BLaER1 (cell line): Measurements from ENCODE around the gene MED16.
A peak's percentile ranks its signal among the peaks of the same experiment; 100 is the strongest.
"Not testable (repeated sequence)": the region's sequence is repeated elsewhere in the genome, so short reads cannot be mapped to it uniquely, and the experiment has no call there.

Experiments used
- H3K27ac ChIP-seq: shearing (Covaris generic); formaldehyde crosslinking; 2 replicates; pipeline ENCODE4 v1.8.1; 2022
- H3K27me3 ChIP-seq: shearing (Covaris generic); formaldehyde crosslinking; 2 replicates; pipeline ENCODE4 v1.8.1; 2022
- H3K36me3 ChIP-seq: shearing (Covaris generic); formaldehyde crosslinking; 2 replicates; pipeline ENCODE4 v1.8.1; 2022
- H3K4me1 ChIP-seq: shearing (Covaris generic); formaldehyde crosslinking; 2 replicates; pipeline ENCODE4 v1.8.1; 2022
- H3K4me2 ChIP-seq: shearing (Covaris generic); formaldehyde crosslinking; 2 replicates; pipeline ENCODE4 v1.8.1; 2022
- H3K4me3 ChIP-seq: shearing (Covaris generic); formaldehyde crosslinking; 2 replicates; pipeline ENCODE4 v1.8.1; 2022
- H3K9ac ChIP-seq: shearing (Covaris generic); formaldehyde crosslinking; 2 replicates; pipeline ENCODE4 v1.8.1; 2022
- H3K9me3 ChIP-seq: shearing (Covaris generic); formaldehyde crosslinking; 2 replicates; pipeline ENCODE4 v1.8.1; 2022
- H4K20me1 ChIP-seq: shearing (Covaris generic); formaldehyde crosslinking; 2 replicates; pipeline ENCODE4 v1.8.1; 2022
- Cebpa-rat ChIP-seq: shearing (Covaris generic); IDR thresholded peaks from 2 replicates; pipeline ENCODE4 v1.8.1; 2022

Gene MED16

GRCh38 chr19:901216-902092, 8.5 kb upstream of the MED16 start:
- H3K36me3 ChIP-seq = peaks cover 37% of the 10 kb centered on the region
- TF ChIP-seq Cebpa-rat = no peak
- H3K9me3 ChIP-seq = no peaks in the 10 kb centered on the region
- H3K4me3 ChIP-seq = no peak overlapping the region
- no peak overlapping the region for H3K9ac ChIP-seq
- H4K20me1 ChIP-seq = peaks cover 68% of the 10 kb centered on the region
- H3K4me1 ChIP-seq = peaks cover 29% of the 10 kb centered on the region
- H3K27ac ChIP-seq = no peak overlapping the region
- no peak overlapping the region for H3K4me2 ChIP-seq
- H3K27me3 ChIP-seq = no peaks in the 10 kb centered on the region

- Histone ChIP-seq H3K27ac (no peak overlapping the region), H3K4me3 (no peak overlapping the region), H3K4me2 (no peak overlapping the region), H3K9ac (no peak overlapping the region), H3K4me1 (peaks cover 20% of the 10 kb centered on the region), H4K20me1 (peaks cover 58% of the 10 kb centered on the region), H3K36me3 (peaks cover 46% of the 10 kb centered on the region), H3K27me3 (no peaks in the 10 kb centered on the region), H3K9me3 (no peaks in the 10 kb centered on the region)
- no peak for TF ChIP-seq Cebpa-rat
Measured at GRCh38 chr19:900302-901111, 7.5 kb upstream of the MED16 start.

GRCh38 chr19:900043-900301, 7.0 kb upstream of the MED16 start:
- H3K9me3 ChIP-seq = no peaks in the 10 kb centered on the region
- H3K4me3 ChIP-seq = no peak overlapping the region
- H3K9ac ChIP-seq = no peak overlapping the region
- peaks cover 47% of the 10 kb centered on the region for H3K36me3 ChIP-seq
- H3K4me1 ChIP-seq = peaks cover 20% of the 10 kb centered on the region
- peaks cover 53% of the 10 kb centered on the region for H4K20me1 ChIP-seq
- no peaks in the 10 kb centered on the region for H3K27me3 ChIP-seq
- H3K4me2 ChIP-seq = no peak overlapping the region
- no peak for TF ChIP-seq Cebpa-rat
- no peak overlapping the region for H3K27ac ChIP-seq

- H3K9ac ChIP-seq = no peak overlapping the region
- peaks cover 46% of the 10 kb centered on the region for H3K36me3 ChIP-seq
- TF ChIP-seq Cebpa-rat = no peak
- no peak overlapping the region for H3K27ac ChIP-seq
- H3K9me3 ChIP-seq = no peaks in the 10 kb centered on the region
- H3K4me2 ChIP-seq = no peak overlapping the region
- H3K4me3 ChIP-seq = no peak overlapping the region
- H3K27me3 ChIP-seq = no peaks in the 10 kb centered on the region
- peaks cover 20% of the 10 kb centered on the region for H3K4me1 ChIP-seq
- H4K20me1 ChIP-seq = peaks cover 48% of the 10 kb centered on the region
Measured at GRCh38 chr19:899336-900042, 6.5 kb upstream of the MED16 start.

- peak overlapping the region; percentile 59 for H3K4me2 ChIP-seq
- peaks cover 40% of the 10 kb centered on the region for H4K20me1 ChIP-seq
- no peak overlapping the region for H3K27ac ChIP-seq
- peaks cover 23% of the 10 kb centered on the region for H3K4me1 ChIP-seq
- H3K4me3 ChIP-seq = no peak overlapping the region
- H3K9me3 ChIP-seq = no peaks in the 10 kb centered on the region
- H3K27me3 ChIP-seq = no peaks in the 10 kb centered on the region
- no peak for TF ChIP-seq Cebpa-rat
- peaks cover 42% of the 10 kb centered on the region for H3K36me3 ChIP-seq
- H3K9ac ChIP-seq = 0 out of 2 replicates have a peak overlapping the region, but pooled peaks have one; percentile 19
Measured at GRCh38 chr19:898663-899062, 5.7 kb upstream of the MED16 start.

- H3K9ac ChIP-seq = no peak overlapping the region
- 0 out of 2 replicates have a peak overlapping the region, but pooled peaks have one; percentile 40 for H3K27ac ChIP-seq
- H3K4me2 ChIP-seq = peak overlapping the region; percentile 59
- H3K4me1 ChIP-seq = peaks cover 26% of the 10 kb centered on the region
- peaks cover 29% of the 10 kb centered on the region for H4K20me1 ChIP-seq
- peaks cover 42% of the 10 kb centered on the region for H3K36me3 ChIP-seq
- no peaks in the 10 kb centered on the region for H3K27me3 ChIP-seq
- no peaks in the 10 kb centered on the region for H3K9me3 ChIP-seq
- no peak overlapping the region for H3K4me3 ChIP-seq
- no peak for TF ChIP-seq Cebpa-rat
Measured at GRCh38 chr19:897442-898039, 4.6 kb upstream of the MED16 start.

- Histone ChIP-seq H3K4me3 (no peak overlapping the region), H4K20me1 (peaks cover 25% of the 10 kb centered on the region), H3K9ac (no peak overlapping the region), H3K36me3 (peaks cover 40% of the 10 kb centered on the region), H3K4me2 (no peak overlapping the region), H3K27me3 (no peaks in the 10 kb centered on the region), H3K27ac (no peak overlapping the region), H3K9me3 (no peaks in the 10 kb centered on the region), H3K4me1 (peaks cover 28% of the 10 kb centered on the region)
- no peak for TF ChIP-seq Cebpa-rat
Measured at GRCh38 chr19:896999-897398, 4.0 kb upstream of the MED16 start.

- Histone ChIP-seq H3K36me3 (peaks cover 35% of the 10 kb centered on the region), H3K9ac (no peak overlapping the region), H3K27ac (no peak overlapping the region), H3K9me3 (no peaks in the 10 kb centered on the region), H4K20me1 (peaks cover 28% of the 10 kb centered on the region), H3K4me3 (no peak overlapping the region), H3K4me2 (no peak overlapping the region), H3K27me3 (no peaks in the 10 kb centered on the region), H3K4me1 (peaks cover 31% of the 10 kb centered on the region)
- TF ChIP-seq Cebpa-rat = no peak
Measured at GRCh38 chr19:896434-896833, 3.4 kb upstream of the MED16 start.

GRCh38 chr19:892243-892893, 619 bp downstream of the MED16 start:
- H3K9ac ChIP-seq = peak overlapping the region; percentile 96
- H3K4me2 ChIP-seq = peak overlapping the region; percentile 94
- H3K4me1 ChIP-seq = peaks cover 14% of the 10 kb centered on the region
- peaks cover 59% of the 10 kb centered on the region for H3K36me3 ChIP-seq
- peaks cover 45% of the 10 kb centered on the region for H4K20me1 ChIP-seq
- H3K27me3 ChIP-seq = no peaks in the 10 kb centered on the region
- H3K4me3 ChIP-seq = peak overlapping the region; percentile 81
- peak overlapping the region; percentile 98 for H3K27ac ChIP-seq
- no peak for TF ChIP-seq Cebpa-rat
- no peaks in the 10 kb centered on the region for H3K9me3 ChIP-seq

GRCh38 chr19:891421-892200, 1.4 kb downstream of the MED16 start:
- not testable (repeated sequence) for H3K27me3 ChIP-seq, H3K9me3 ChIP-seq
- H3K4me3 ChIP-seq = peak overlapping the region; percentile 81
- peak overlapping the region; percentile 96 for H3K9ac ChIP-seq
- peak overlapping the region; percentile 98; the same call in 1 of the 2 replicates for H3K27ac ChIP-seq
- H3K4me1 ChIP-seq = peaks cover 12% of the 10 kb centered on the region
- peaks cover 47% of the 10 kb centered on the region for H4K20me1 ChIP-seq
- peak overlapping the region; percentile 94 for H3K4me2 ChIP-seq
- H3K36me3 ChIP-seq = peaks cover 59% of the 10 kb centered on the region
